Endodermal cell (in vitro differentiated cells): ENCODE data around the gene COL26A1. TPM values are rescaled to one million over a fixed set of nuclear protein-coding genes. Genes with fewer than 3 reads are reported as not detected.
A peak's percentile ranks its signal among the peaks of the same experiment; 100 is the strongest.

Experiments
- DNase-seq: peaks from one replicate; pipeline ENCODE4 v3.0.0-alpha.2; 2017
- H3K27ac ChIP-seq: 2 replicates; pipeline ENCODE4 v1.5.1; 2013; ENCODE audit warnings: mild to moderate bottlenecking, low read depth, low read length, moderate library complexity
- H3K27me3 ChIP-seq: 2 replicates; pipeline ENCODE4 v1.6.1; 2013; ENCODE audit warnings: mild to moderate bottlenecking, low read length, moderate library complexity; ENCODE audit not compliant: insufficient read depth, control insufficient read depth, poor library complexity, severe bottlenecking
- H3K36me3 ChIP-seq: 2 replicates; pipeline ENCODE4 v1.7.0; 2013; ENCODE audit warnings: mild to moderate bottlenecking, low read length, moderate library complexity; ENCODE audit not compliant: control insufficient read depth, insufficient read depth
- H3K4me1 ChIP-seq: one replicate; pipeline ENCODE4 v1.7.0; 2013; ENCODE audit warnings: low read length; ENCODE audit not compliant: control insufficient read depth, insufficient read depth
- H3K4me3 ChIP-seq: 2 replicates; pipeline ENCODE4 v1.5.1; 2013; ENCODE audit warnings: mild to moderate bottlenecking, low read length, moderate library complexity
- H3K9ac ChIP-seq: 2 replicates; pipeline ENCODE4 v1.6.1; 2013; ENCODE audit warnings: mild to moderate bottlenecking, low read length, moderate library complexity; ENCODE audit not compliant: poor library complexity, severe bottlenecking; ENCODE audit errors: extremely low read depth
- H3K9me3 ChIP-seq: 2 replicates; pipeline ENCODE4 v1.6.1; 2013; ENCODE audit warnings: mild to moderate bottlenecking, low read length, moderate library complexity; ENCODE audit not compliant: control insufficient read depth
- H3K27ac Mint-ChIP-seq: 2 replicates; pipeline ENCODE4 v1.8.0; 2020; ENCODE audit warnings: mixed read lengths
- H3K27me3 Mint-ChIP-seq: 2 replicates; pipeline ENCODE4 v1.8.0; 2021; ENCODE audit warnings: mild to moderate bottlenecking, mixed read lengths; ENCODE audit not compliant: insufficient read depth
- H3K36me3 Mint-ChIP-seq: 2 replicates; pipeline ENCODE4 v1.8.0; 2020; ENCODE audit warnings: low read depth, mixed read lengths
- H3K4me1 Mint-ChIP-seq: 2 replicates; pipeline ENCODE4 v1.8.0; 2020; ENCODE audit warnings: mixed read lengths
- H3K4me3 Mint-ChIP-seq: 2 replicates; pipeline ENCODE4 v1.8.0; 2020; ENCODE audit warnings: mild to moderate bottlenecking, moderate library complexity, mixed read lengths
- H3K9me3 Mint-ChIP-seq: 2 replicates; pipeline ENCODE4 v1.8.0; 2020; ENCODE audit warnings: mild to moderate bottlenecking, mixed read lengths
- whole genome bisulfite sequencing, 2 experiments: methylation state at CpG; one replicate each; pipeline versions ENCODE4 v1.1.5 to v1.1.7; 2013; ENCODE audit warnings: missing lambda C conversion rate in 2 of 2, mixed read lengths in 1 of 2; ENCODE audit not compliant: insufficient coverage in 1 of 2, insufficient read length in 1 of 2; 5-methylcytosine and 5-hydroxymethylcytosine counted together
- total RNA-seq, 2 donors: library from RNA; stranded (reverse); fragmentation: NEBNext Ultra II Directional in 1 of 2; extraction: Animal tissue kit (Norgen Biotek cat#: 25700) in 1 of 2; gene quantifications; 2 replicates in 1 of 2; 3 replicates in 1 of 2; pipeline ENCODE4 v1.2.1, GENCODE V29; 2021
- TF ChIP-seq, protein P1 (sequence below): fragments of 200-600 bp; sonication (generic); conservative IDR thresholded peaks from 2 replicates; pipeline ENCODE4 v1.5.0; 2021; ENCODE audit warnings: antibody characterized with exemption, mild to moderate bottlenecking

Gene COL26A1
- total RNA-seq, 2 donors from 2014 or later, result 41.2 to 47.0 TPM

DNA sequence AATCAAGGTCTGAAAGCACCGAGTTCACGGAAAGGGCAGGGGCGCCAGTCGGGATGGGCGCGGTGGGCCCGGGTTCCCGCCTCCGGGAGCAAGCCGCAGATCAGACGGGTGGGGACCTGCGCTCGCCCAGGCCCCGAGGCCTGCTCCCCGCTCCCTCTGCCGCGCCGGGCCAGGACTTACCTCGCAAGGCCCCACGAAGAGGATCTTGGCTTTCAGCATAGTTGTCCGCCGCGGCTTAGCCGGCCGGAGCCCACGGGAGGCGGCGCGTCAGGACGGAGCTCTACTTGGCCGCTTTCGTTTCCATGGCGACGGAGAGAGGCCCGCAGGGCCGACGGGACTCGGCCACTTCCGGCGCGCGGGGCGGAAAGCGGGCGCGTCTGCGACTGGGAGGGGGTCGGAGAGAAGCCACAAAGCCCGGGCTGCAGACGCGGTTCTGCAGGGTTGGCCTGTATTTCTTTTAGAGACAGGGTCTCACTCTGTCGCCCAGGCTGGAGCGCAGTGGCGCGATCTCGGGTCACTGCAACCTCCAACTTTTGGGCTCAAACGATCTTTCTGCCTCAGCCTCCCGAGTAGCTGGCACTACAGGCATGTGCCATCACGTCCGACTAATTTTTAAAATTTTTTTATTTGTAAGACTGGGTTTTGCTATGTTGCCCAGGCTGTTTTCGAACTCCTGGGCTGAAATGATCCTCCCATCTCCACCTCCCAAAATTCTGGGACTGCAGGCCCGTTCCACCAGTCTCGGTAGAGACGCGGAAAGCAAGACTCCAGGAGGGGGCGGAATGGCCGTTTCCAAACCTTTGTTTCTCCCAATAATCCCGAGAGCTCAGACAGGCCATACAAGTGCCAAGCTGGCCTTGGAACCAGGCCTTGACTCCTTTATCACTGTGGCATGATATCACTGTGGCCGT lies 40.9 kb upstream of the COL26A1 start, which contains the start of gene IFT22:
IFT22 (minus strand) TSS at position 322 of the 911 bp plus-strand sequence; CDS start at position 219, 103 bp downstream.
- H3K27me3 Mint-ChIP-seq, result no peaks in the 10 kb centered on the region
- peaks cover 4% of the 10 kb centered on the region for H3K4me1 Mint-ChIP-seq
- Histone ChIP-seq H3K4me3 (peak within 1 kb of the TSS; percentile 96), H3K4me1 (no peaks in the 10 kb centered on the region), H3K27me3 (peaks cover 4% of the 10 kb centered on the region), H3K27ac (peak within 1 kb of the TSS; percentile 72), H3K9ac (peak within 1 kb of the TSS; percentile 80), H3K36me3 (peaks cover 20% of the 10 kb centered on the region), H3K9me3 (no peaks in the 10 kb centered on the region)
- no peaks in the 10 kb centered on the region for H3K9me3 Mint-ChIP-seq
- peak; percentile 97 for DNase-seq
- TF ChIP-seq, protein P1, sequence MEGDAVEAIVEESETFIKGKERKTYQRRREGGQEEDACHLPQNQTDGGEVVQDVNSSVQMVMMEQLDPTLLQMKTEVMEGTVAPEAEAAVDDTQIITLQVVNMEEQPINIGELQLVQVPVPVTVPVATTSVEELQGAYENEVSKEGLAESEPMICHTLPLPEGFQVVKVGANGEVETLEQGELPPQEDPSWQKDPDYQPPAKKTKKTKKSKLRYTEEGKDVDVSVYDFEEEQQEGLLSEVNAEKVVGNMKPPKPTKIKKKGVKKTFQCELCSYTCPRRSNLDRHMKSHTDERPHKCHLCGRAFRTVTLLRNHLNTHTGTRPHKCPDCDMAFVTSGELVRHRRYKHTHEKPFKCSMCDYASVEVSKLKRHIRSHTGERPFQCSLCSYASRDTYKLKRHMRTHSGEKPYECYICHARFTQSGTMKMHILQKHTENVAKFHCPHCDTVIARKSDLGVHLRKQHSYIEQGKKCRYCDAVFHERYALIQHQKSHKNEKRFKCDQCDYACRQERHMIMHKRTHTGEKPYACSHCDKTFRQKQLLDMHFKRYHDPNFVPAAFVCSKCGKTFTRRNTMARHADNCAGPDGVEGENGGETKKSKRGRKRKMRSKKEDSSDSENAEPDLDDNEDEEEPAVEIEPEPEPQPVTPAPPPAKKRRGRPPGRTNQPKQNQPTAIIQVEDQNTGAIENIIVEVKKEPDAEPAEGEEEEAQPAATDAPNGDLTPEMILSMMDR, result peak; percentile 71
- H3K36me3 Mint-ChIP-seq, result peaks cover 18% of the 10 kb centered on the region
- H3K4me3 Mint-ChIP-seq, result peak within 1 kb of the TSS; percentile 86
- 2 to 3% methylated on average over 42 to 69 of the region's 69 CpGs for WGBS, 2 experiments
- H3K27ac Mint-ChIP-seq, result peak within 1 kb of the TSS; percentile 97

- Histone ChIP-seq H3K9me3 (no peaks in the 10 kb centered on the region), H3K27ac (no peak overlapping the region), H3K4me3 (no peak overlapping the region), H3K4me1 (no peaks in the 10 kb centered on the region), H3K36me3 (no peaks in the 10 kb centered on the region), H3K27me3 (peaks cover 4% of the 10 kb centered on the region), H3K9ac (no peak overlapping the region)
- 94 to 100% methylated on average over 1 to 5 of the region's 5 CpGs for WGBS, 2 experiments
- Mint-ChIP-seq H3K36me3 (no peaks in the 10 kb centered on the region), H3K27ac (no peak overlapping the region), H3K4me1 (no peaks in the 10 kb centered on the region), H3K27me3 (no peaks in the 10 kb centered on the region), H3K4me3 (no peak overlapping the region), H3K9me3 (no peaks in the 10 kb centered on the region)
- TF ChIP-seq, protein P1, result no peak
- no peak for DNase-seq
Observed at GRCh38 chr7:101328159-101328558, 34.5 kb upstream of the COL26A1 start.

- Mint-ChIP-seq H3K9me3 (no peaks in the 10 kb centered on the region), H3K27me3 (no peaks in the 10 kb centered on the region), H3K4me1 (no peaks in the 10 kb centered on the region), H3K36me3 (no peaks in the 10 kb centered on the region), H3K27ac (no peak overlapping the region), H3K4me3 (no peak overlapping the region)
- Histone ChIP-seq H3K9me3 (no peaks in the 10 kb centered on the region), H3K4me1 (no peaks in the 10 kb centered on the region), H3K36me3 (no peaks in the 10 kb centered on the region), H3K27me3 (no peaks in the 10 kb centered on the region), H3K9ac (no peak overlapping the region), H3K4me3 (no peak overlapping the region), H3K27ac (no peak overlapping the region)
- TF ChIP-seq, protein P1, result no peak
- 81 to 89% methylated on average over 10 to 15 of the region's 15 CpGs for WGBS, 2 experiments
- no peak for DNase-seq
Observed at GRCh38 chr7:101330011-101330484, 32.6 kb upstream of the COL26A1 start.
